Adipocyte (in vitro differentiated cells): ENCODE results near the gene CSNK1A1L.
A peak's percentile ranks its signal among the peaks of the same experiment; 100 is the strongest.

Experiments used
- DNase-seq: peaks from one replicate; pipeline ENCODE4 v3.0.0-alpha.2; 2015; ENCODE audit warnings: low read depth
- H3K27me3 ChIP-seq: replicated peaks from 2 replicates; pipeline ENCODE4 v1.7.0; 2013; ENCODE audit warnings: mild to moderate bottlenecking, low read length, moderate library complexity; ENCODE audit not compliant: control insufficient read depth, insufficient read depth
- H3K36me3 ChIP-seq: 2 replicates; pipeline ENCODE4 v1.7.0; 2013; ENCODE audit warnings: low read length, mild to moderate bottlenecking, moderate library complexity; ENCODE audit not compliant: control insufficient read depth, insufficient read depth, severe bottlenecking
- H3K4me1 ChIP-seq: 2 replicates; pipeline ENCODE4 v1.7.0; 2013; ENCODE audit warnings: mild to moderate bottlenecking, low read length, moderate library complexity; ENCODE audit not compliant: control insufficient read depth, insufficient read depth
- H3K4me3 ChIP-seq: 2 replicates; pipeline ENCODE4 v1.7.0; 2013; ENCODE audit warnings: mild to moderate bottlenecking, low read length, moderate library complexity
- H3K9ac ChIP-seq: 2 replicates; pipeline ENCODE4 v1.7.0; 2013; ENCODE audit warnings: mild to moderate bottlenecking, low read length, moderate library complexity
- H3K9me3 ChIP-seq: 2 replicates; pipeline ENCODE4 v1.7.0; 2013; ENCODE audit warnings: mild to moderate bottlenecking, low read length, moderate library complexity; ENCODE audit not compliant: control insufficient read depth

Gene CSNK1A1L

GRCh38 chr13:37107456-37107855, 2.0 kb upstream of the CSNK1A1L start:
- H3K9ac ChIP-seq = no peak overlapping the region
- no peak overlapping the region for H3K4me3 ChIP-seq
- H3K9me3 ChIP-seq = no peaks in the 10 kb centered on the region
- DNase-seq = no peak
- no peaks in the 10 kb centered on the region for H3K36me3 ChIP-seq
- no peaks in the 10 kb centered on the region for H3K27me3 ChIP-seq
- H3K4me1 ChIP-seq = no peaks in the 10 kb centered on the region

DNA sequence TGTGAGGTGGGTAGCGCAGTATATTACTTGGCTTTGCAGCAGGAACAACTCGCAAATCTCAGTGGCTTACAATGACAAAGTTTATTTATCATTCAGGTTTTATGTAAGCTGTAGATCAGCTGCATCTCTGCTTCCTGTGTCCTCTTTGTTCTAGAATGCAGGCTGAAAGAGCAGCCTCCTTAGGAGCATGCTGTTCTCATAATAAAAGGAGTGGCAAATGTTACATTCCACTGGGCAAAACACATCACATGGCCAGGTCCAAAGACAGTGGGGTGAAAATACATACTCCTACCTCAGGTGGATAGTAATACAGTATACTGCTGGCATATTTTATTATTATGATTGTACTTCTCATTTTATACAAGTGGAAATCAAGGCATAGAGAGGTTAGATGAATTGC, 1.2 kb upstream of the CSNK1A1L start:
- no peaks in the 10 kb centered on the region for H3K9me3 ChIP-seq
- H3K36me3 ChIP-seq = no peaks in the 10 kb centered on the region
- no peak overlapping the region for H3K9ac ChIP-seq
- DNase-seq = peak; percentile 15
- H3K4me1 ChIP-seq = no peaks in the 10 kb centered on the region
- no peaks in the 10 kb centered on the region for H3K27me3 ChIP-seq
- no peak overlapping the region for H3K4me3 ChIP-seq

DNA sequence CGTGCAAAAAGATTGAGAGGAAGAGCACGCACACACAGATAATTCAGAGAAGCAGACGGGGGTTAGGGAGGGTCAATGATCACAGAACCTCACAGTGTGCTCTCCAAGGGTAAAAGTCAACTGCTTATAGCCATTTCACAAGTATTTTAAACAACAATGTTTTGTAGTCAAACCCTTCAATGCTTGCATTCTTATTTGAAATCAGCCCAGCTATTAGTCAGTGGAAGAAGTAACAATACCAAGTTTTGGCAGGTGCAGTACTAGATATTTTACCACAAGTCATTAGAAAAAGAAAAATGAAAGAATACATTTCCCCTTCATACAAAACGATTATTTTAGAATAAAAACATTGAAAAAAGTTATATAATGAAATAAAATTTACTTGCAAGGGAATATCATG, 2.6 kb downstream of the CSNK1A1L start:
- DNase-seq = no peak
- Histone ChIP-seq H3K4me1 (no peaks in the 10 kb centered on the region), H3K4me3 (no peak overlapping the region), H3K9me3 (no peaks in the 10 kb centered on the region), H3K36me3 (no peaks in the 10 kb centered on the region), H3K27me3 (no peaks in the 10 kb centered on the region), H3K9ac (no peak overlapping the region)

DNA sequence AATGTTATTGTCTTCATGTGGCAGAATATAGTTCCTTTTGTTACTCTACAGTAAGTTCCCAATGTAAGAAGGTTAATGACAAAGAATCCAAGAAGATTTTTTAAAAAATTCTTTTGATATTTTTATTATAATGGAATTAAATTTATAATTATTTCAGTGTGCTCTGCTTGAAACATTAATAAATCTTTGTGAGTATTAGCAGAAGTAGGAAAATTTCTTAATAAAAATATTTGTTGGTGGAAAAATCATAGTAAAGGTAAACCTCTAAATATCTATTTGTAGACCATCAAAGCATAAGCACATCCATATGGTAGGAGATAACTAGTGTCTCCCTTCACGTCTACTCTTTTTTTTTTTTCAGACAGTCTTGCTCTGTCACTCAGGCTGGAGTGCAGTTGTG, 4.3 kb downstream of the CSNK1A1L start:
- H3K27me3 ChIP-seq = no peaks in the 10 kb centered on the region
- H3K36me3 ChIP-seq = no peaks in the 10 kb centered on the region
- no peak for DNase-seq

DNA sequence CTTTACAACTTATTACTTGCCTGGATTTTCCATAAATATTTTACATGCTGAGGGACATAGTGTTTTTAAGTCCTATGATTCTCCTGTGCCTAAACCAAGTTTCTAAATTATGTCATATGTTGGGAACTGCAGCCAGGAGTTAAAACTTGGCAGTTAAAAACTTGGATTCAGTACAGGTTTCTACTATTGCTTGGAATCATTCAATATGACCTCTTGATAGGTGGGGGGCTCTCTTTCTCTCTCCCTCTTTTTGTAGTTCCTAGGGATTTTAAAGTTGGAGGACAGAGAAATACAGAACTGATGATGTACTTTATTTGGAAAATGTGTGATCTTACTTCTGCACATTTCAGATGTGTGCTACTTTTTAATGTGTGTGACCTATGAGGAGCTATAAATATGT, 4.7 kb downstream of the CSNK1A1L start:
- Histone ChIP-seq H3K4me3 (no peak overlapping the region), H3K9me3 (no peaks in the 10 kb centered on the region), H3K27me3 (no peaks in the 10 kb centered on the region), H3K4me1 (no peaks in the 10 kb centered on the region), H3K36me3 (no peaks in the 10 kb centered on the region), H3K9ac (no peak overlapping the region)
- DNase-seq = no peak

More for the DNA sequence above, 4.3 kb downstream of the CSNK1A1L start:
- no peak overlapping the region for H3K9ac ChIP-seq
- H3K4me3 ChIP-seq = no peak overlapping the region
- H3K9me3 ChIP-seq = no peaks in the 10 kb centered on the region
- H3K4me1 ChIP-seq = no peaks in the 10 kb centered on the region

DNA sequence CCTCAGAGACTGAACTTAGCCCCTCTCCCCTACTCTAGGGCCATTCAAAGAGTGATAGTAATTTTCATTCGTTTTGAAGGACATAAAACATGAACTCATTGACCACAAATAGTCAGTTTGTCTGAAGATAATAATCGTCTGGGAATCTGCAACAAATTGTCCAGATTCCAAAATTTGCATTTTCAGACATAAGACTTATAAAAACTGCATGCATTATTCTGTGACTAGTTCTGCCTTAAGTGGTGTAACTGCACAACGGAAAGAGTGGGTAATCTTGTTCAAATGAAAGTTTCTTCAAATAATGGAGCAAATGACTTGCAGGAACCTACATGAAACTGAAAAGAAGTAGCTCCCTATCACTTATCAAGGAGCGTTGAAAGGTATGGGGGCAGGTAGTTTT, 8.4 kb downstream of the CSNK1A1L start:
- Histone ChIP-seq H3K4me1 (no peaks in the 10 kb centered on the region), H3K9ac (no peak overlapping the region), H3K27me3 (peaks cover 8% of the 10 kb centered on the region), H3K36me3 (no peaks in the 10 kb centered on the region), H3K4me3 (no peak overlapping the region), H3K9me3 (no peaks in the 10 kb centered on the region)
- DNase-seq = no peak

DNA sequence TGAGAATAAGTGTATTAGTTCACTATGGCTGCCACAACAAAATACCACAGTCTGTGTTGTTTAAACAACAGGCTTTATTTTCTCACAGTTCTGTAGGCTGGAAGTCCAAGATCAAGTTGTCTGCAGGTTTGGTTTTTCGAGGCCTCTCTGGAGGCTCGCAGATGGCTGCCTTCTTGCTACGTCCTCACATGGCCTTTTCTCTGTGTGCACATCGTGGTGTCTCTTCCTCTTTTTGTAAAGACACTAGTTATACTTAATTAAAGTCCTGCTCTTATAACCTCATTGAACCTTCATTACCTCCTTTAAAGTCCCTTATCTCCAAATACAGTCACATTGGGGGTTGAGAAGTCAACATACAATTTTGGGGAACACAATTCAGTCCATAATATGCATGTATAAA, 10.6 kb downstream of the CSNK1A1L start:
- Histone ChIP-seq H3K36me3 (no peaks in the 10 kb centered on the region), H3K27me3 (peaks cover 8% of the 10 kb centered on the region), H3K4me3 (no peak overlapping the region), H3K9me3 (no peaks in the 10 kb centered on the region), H3K4me1 (no peaks in the 10 kb centered on the region), H3K9ac (no peak overlapping the region)
- DNase-seq = no peak

GRCh38 chr13:37094099-37094498, 11.4 kb downstream of the CSNK1A1L start:
- Histone ChIP-seq H3K9me3 (no peaks in the 10 kb centered on the region), H3K27me3 (peaks cover 8% of the 10 kb centered on the region), H3K4me3 (no peak overlapping the region), H3K9ac (no peak overlapping the region), H3K36me3 (no peaks in the 10 kb centered on the region), H3K4me1 (no peaks in the 10 kb centered on the region)
- DNase-seq = no peak

- DNase-seq = no peak
- no peaks in the 10 kb centered on the region for H3K4me1 ChIP-seq
- H3K36me3 ChIP-seq = no peaks in the 10 kb centered on the region
- no peak overlapping the region for H3K4me3 ChIP-seq
- peaks cover 8% of the 10 kb centered on the region for H3K27me3 ChIP-seq
- no peak overlapping the region for H3K9ac ChIP-seq
- no peaks in the 10 kb centered on the region for H3K9me3 ChIP-seq
Observed at GRCh38 chr13:37091835-37092234, 13.6 kb downstream of the CSNK1A1L start.

DNA sequence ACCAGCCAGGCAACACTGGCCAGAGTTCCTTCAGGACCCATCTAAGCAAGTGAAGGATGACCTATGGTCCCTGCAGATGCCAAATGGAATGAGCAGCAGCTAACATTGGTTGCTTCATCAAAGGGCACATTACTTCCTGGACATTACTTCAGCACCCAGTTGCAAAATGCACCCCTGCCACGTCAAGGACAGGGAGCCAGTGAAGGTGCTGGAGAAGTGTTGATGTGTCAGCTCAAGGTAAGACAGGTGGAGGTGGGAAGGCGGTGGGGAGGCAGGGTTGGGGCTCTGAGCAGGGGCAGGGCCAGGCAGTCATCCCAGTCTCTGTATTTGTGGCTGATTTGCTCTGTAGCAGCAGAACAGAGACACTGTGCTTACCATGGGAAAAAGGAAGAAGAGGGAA, 14.6 kb downstream of the CSNK1A1L start:
- Histone ChIP-seq H3K9ac (no peak overlapping the region), H3K4me3 (no peak overlapping the region), H3K9me3 (no peaks in the 10 kb centered on the region), H3K4me1 (peaks cover 3% of the 10 kb centered on the region), H3K36me3 (no peaks in the 10 kb centered on the region), H3K27me3 (peaks cover 8% of the 10 kb centered on the region)
- DNase-seq = no peak

DNA sequence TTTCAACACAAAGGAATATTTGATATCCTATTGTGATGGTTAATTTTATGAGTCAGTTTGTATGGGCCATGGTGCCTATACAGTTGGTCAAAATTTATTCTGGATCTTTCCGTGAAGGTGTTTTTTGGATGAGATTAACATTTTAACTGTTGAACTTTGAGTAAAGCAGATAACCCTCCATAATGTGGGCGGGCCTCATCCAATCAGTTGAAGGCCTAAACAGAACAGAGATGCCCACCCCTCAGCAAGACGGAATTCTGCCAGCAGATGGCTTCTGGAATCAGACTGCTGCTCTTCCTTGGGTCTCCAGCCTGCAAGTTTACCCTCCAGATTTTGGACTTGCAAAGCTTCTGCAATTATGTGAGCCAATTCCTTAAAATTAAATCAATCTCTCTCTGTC, 16.0 kb downstream of the CSNK1A1L start:
- Histone ChIP-seq H3K4me3 (no peak overlapping the region), H3K9ac (no peak overlapping the region), H3K9me3 (no peaks in the 10 kb centered on the region), H3K4me1 (peaks cover 12% of the 10 kb centered on the region), H3K36me3 (no peaks in the 10 kb centered on the region), H3K27me3 (peaks cover 8% of the 10 kb centered on the region)
- no peak for DNase-seq

DNA sequence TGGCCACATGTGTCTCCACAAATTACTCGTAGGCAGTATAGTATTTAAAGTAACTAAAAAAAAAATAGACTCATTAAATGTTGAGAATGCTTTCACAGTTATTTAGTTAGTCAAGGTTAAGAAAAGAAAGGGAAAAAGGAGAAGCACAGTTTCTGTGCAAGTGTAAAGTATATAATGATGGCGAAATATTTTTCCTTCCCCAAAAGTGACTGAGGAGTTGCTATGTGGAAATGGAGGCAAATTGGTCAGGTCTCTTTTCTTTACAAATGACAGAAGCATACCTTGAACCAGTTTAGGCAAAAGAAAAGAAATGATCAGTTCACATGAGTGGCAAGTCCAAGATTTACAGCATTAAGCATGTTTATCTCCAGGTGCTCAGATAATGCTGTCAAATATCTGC, 18.0 kb downstream of the CSNK1A1L start:
- H3K4me1 ChIP-seq = peaks cover 12% of the 10 kb centered on the region
- no peak for DNase-seq
- H3K27me3 ChIP-seq = peaks cover 4% of the 10 kb centered on the region

More for the DNA sequence above, 18.0 kb downstream of the CSNK1A1L start:
- Histone ChIP-seq H3K9me3 (no peaks in the 10 kb centered on the region), H3K9ac (no peak overlapping the region), H3K4me3 (no peak overlapping the region), H3K36me3 (no peaks in the 10 kb centered on the region)
